ENCODE data around the gene FAM118B.

DNA sequence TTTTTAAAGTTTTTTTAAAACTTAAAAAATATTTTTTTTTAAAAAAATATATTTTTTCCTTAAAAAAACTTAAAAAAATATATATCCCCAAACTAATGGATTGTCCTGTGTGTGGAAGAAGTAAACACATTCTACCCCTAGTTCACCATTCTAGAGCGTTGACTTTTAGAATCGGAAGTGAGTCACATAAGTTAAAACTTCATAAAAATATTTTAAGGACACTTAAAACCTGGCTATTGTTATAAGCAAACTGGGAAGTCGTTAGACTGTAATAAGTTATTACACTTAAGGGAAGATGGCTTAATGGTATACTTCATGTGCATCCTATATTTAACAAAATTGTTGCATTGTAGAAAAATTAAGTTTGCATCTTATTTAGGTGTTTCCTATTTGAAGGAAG lies 21.1 kb downstream of the FAM118B start:
- TF ChIP-seq, protein P1, sequence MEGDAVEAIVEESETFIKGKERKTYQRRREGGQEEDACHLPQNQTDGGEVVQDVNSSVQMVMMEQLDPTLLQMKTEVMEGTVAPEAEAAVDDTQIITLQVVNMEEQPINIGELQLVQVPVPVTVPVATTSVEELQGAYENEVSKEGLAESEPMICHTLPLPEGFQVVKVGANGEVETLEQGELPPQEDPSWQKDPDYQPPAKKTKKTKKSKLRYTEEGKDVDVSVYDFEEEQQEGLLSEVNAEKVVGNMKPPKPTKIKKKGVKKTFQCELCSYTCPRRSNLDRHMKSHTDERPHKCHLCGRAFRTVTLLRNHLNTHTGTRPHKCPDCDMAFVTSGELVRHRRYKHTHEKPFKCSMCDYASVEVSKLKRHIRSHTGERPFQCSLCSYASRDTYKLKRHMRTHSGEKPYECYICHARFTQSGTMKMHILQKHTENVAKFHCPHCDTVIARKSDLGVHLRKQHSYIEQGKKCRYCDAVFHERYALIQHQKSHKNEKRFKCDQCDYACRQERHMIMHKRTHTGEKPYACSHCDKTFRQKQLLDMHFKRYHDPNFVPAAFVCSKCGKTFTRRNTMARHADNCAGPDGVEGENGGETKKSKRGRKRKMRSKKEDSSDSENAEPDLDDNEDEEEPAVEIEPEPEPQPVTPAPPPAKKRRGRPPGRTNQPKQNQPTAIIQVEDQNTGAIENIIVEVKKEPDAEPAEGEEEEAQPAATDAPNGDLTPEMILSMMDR (IDR thresholded peaks at IDR 0.05) = no peak
- TF ChIP-seq POLR2A (IDR thresholded peaks at IDR 0.05) (no peak), EP300 (IDR thresholded peaks at IDR 0.05) (no peak)

Data from tibial nerve (tissue), 4 donors.